Measurements from ENCODE around the gene RSPH1.

The RSPH1 gene

DNA sequence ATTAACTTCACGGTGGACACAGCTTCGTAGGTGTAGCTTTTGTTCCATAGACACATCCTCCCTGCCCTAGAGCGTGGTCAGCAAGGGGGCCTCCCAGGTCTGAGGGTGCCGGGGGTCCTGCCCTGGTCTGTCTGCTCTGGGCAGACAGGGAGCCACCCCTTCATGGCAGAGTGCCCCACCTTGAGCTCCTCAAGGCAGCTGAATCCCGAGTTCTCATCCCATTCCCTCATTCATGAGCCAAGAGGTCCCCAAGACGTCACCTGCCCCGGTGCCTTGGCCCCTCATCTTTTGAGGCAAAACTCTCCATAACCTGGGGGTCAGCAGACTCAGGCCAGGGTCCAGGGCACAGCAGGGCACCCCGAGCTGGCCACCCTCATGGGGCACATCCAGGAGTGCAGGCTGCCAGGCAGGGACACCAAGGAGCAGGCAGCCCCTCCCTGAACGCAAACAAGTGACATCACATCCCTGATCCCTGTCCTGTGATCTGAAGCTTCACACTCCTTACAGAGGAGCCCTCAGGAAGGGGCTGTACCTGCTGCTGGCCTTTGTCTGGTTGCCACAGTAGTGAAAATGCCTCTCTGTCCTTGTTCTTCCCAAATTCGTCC lies 69.0 kb downstream of the RSPH1 start:
- DNase-seq (ENCODE audit: low read depth) = no peak

DNA sequence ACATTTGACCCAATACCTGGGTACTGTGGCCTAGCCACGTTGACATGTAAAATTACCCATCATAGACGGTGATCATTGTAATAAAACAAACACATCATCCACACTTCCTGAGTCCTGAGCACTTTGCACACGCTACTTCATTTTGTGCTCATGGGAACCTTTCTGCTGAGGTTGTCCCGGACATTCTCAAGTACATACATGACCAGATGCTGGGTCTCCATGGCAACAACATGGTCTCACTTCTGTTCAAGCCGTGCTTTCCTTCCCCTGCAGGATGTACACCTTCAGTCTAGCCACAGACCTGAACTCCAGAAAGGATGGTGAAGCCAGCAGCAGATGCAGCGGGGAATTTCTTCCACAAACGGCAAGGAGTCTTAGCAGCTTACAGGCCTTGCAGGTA lies 69.6 kb downstream of the RSPH1 start:
- no peak for DNase-seq (ENCODE audit: low read depth)

- DNase-seq (ENCODE audit: low read depth) = no peak
Measured at GRCh38 chr21:42425591-42425990, 70.4 kb downstream of the RSPH1 start.

- DNase-seq (ENCODE audit: low read depth) = peak; percentile 58
Measured at GRCh38 chr21:42424914-42425541, 71.0 kb downstream of the RSPH1 start.

- DNase-seq (ENCODE audit: low read depth) = no peak
Measured at GRCh38 chr21:42423685-42424084, 72.3 kb downstream of the RSPH1 start.

DNA sequence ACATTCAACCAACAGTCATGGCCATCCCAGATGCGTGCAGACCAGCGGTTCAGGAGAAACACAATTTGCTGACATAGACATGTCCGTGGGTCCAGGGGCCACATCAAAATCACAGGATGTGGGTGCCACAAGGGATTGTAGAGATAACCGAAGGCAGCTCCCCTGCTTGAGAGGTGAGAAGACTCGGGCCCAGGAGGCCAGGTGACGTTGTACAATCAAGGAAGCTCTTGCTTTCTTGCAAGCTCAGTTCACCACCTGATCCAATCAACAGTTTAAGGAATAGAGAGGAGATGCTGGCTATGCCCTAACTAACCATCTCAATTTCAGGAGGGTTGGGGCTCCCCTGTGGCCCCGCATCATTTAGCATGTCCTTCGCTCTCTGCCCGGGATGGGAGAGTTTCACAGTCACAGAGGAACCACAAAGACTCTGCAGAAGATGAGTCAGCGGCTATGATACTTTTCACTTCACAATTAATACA lies 72.8 kb downstream of the RSPH1 start:
- DNase-seq (ENCODE audit: low read depth) = no peak
